Kidney (tissue), 14 donors: ENCODE data around the gene IL4R. TPM values are rescaled to one million over a fixed set of nuclear protein-coding genes. Genes with fewer than 3 reads are reported as not detected.

Experiments used
- DNase-seq, 5 donors: peaks; one replicate each; pipeline ENCODE4 v3.0.0-alpha.2; 2013 to 2020
- FAIRE-seq: peaks from 2 replicates; lab custom pipeline; 2012; peaks lifted over from hg19 to GRCh38; lab: Jason Lieb, UNC
- H3K27ac ChIP-seq, 2 donors: one replicate each; pipeline ENCODE4 v1.7.0; 2013; ENCODE audit warnings: low read depth in 2 of 2, low read length in 2 of 2, inconsistent platforms in 1 of 2
- H3K27me3 ChIP-seq: one replicate; pipeline ENCODE4 v1.7.1; 2013; ENCODE audit warnings: low read length, inconsistent platforms; ENCODE audit not compliant: control insufficient read depth, insufficient read depth
- H3K36me3 ChIP-seq, 3 donors: one replicate each; pipeline versions ENCODE4 v1.7.0 to v1.7.1; 2013; ENCODE audit warnings: low read length in 3 of 3, control low read depth in 1 of 3, inconsistent platforms in 1 of 3; ENCODE audit not compliant: insufficient read depth in 3 of 3, control insufficient read depth in 2 of 3
- H3K4me1 ChIP-seq, 3 donors: one replicate each; pipeline versions ENCODE4 v1.7.0 to v1.7.1; 2013; ENCODE audit warnings: low read length in 3 of 3, inconsistent platforms in 1 of 3, low read depth in 1 of 3; ENCODE audit not compliant: control insufficient read depth in 2 of 3, insufficient read depth in 2 of 3
- H3K4me3 ChIP-seq, 3 donors: one replicate each; pipeline versions ENCODE4 v1.7.0 to v1.8.1; 2013; ENCODE audit warnings: low read length in 3 of 3, control low read depth in 1 of 3, inconsistent platforms in 1 of 3
- H3K9ac ChIP-seq, 3 donors: one replicate each; pipeline versions ENCODE4 v1.7.0 to v1.7.1; 2013; ENCODE audit warnings: low read length in 3 of 3, control low read depth in 1 of 3, inconsistent platforms in 1 of 3
- H3K9me3 ChIP-seq, 3 donors: one replicate each; pipeline versions ENCODE4 v1.7.0 to v1.7.1; 2013; ENCODE audit warnings: low read length in 3 of 3, control low read depth in 1 of 3, inconsistent platforms in 1 of 3; ENCODE audit not compliant: control insufficient read depth in 2 of 3, insufficient read depth in 1 of 3
- CTCF ChIP-seq: IDR thresholded peaks from 3 replicates; pipeline ENCODE4 v1.5.1; 2012; ENCODE audit warnings: mild to moderate bottlenecking, moderate library complexity, borderline replicate concordance; ENCODE audit not compliant: insufficient read depth; ENCODE audit errors: extremely low read depth
- intact Hi-C: fragments of 100-400 bp; cut with DNase I; formaldehyde crosslinking; loops from one replicate; pipeline ENCODE4 v1.11.1; 2022
- polyA plus RNA-seq: library from polyadenylated mRNA; stranded (reverse); fragments of 350-450 nt; fragmentation: Illumina TruSeq; extraction: RNeasy Lipid Tissue Mini Kit (QIAGEN cat#74804); gene quantifications from one replicate; pipeline ENCODE4 v1.2.3, GENCODE V29; 2014; ENCODE audit warnings: low read depth, low replicate concordance; ENCODE audit not compliant: insufficient read depth
- total RNA-seq: library from RNA; stranded (reverse); fragmentation: NEBNext Ultra II Directional; extraction: Animal tissue kit (Norgen Biotek cat#: 25700); gene quantifications from one replicate; pipeline ENCODE4 v1.2.1, GENCODE V29; 2021
- donor health status: control.
- donor health status: control.
- donor health status: control.
- donor health status: control.
- donor health status: control.
- donor health status: DM: yes; HTN: yes; CAD: no.
- donor health status: Normal renal cell carcinoma (clear cell type).

The IL4R gene
- total and polyA plus RNA-seq, 2 donors from 2014 or later: 13.8 to 115 TPM

- intact Hi-C loops: no loop called here
- peak; percentile 35 to 77 (median 52) for DNase-seq
- H3K4me1 ChIP-seq: peaks cover 0 to 17% (median 0%) of the 10 kb centered on the region in 3 donors
Measured at GRCh38 chr16:27318392-27319256, 4.8 kb downstream of the IL4R start.

DNA sequence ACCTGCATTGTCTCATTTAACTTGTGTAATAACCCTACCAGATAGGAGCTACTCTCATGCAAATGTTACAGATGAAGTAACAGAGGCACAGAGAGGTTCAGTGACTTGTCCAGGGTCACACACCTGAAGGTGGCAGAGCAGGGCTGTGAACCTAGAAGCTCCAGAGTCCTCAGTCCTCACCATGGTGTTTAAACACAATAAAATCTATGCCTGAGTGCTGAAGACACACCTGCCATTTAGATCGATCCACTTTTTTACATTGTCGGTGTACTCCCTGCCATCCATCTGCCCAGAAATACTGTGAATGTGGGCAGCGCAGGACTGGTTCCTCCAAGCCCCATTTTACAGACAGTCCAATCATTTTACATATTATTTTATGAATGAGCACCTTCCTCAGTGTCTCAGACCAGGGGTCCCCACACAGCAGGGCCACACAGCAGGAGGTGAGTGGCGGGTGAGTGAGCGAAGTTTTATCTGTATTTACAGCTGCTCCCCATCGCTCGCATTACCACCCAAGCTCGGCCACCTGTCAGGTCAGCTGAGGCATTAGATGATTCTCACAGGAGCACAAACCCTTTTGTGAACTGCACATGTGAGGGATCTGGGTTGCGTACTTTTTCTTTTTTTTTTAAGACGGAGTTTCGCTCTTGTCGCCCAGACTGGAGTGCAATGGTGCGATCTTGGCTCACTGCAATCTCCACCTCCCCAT, 5.6 kb downstream of the IL4R start:
- Histone ChIP-seq H3K9ac (no peak overlapping the region), H3K9me3 (no peaks in the 10 kb centered on the region), H3K4me1 (peaks cover 0 to 17% (median 0%) of the 10 kb centered on the region in 3 donors), H3K27me3 (no peaks in the 10 kb centered on the region), H3K27ac (peak overlapping the region in 1 of 2 donors; percentile 58), H3K4me3 (no peak overlapping the region), H3K36me3 (no peaks in the 10 kb centered on the region)
- DNase-seq: peak in 2 of 5 donors; percentile 14 to 55
- no peak for FAIRE-seq
- intact Hi-C loops: no loop called here
- TF ChIP-seq CTCF: no peak

More at GRCh38 chr16:27318392-27319256, 4.8 kb downstream of the IL4R start:
- Histone ChIP-seq H3K36me3 (no peaks in the 10 kb centered on the region), H3K27ac (peak overlapping the region; percentile 52 to 58), H3K9me3 (no peaks in the 10 kb centered on the region), H3K4me3 (peak overlapping the region in 1 of 3 donors; percentile 6), H3K27me3 (no peaks in the 10 kb centered on the region), H3K9ac (no peak overlapping the region)
- TF ChIP-seq CTCF: no peak
- FAIRE-seq: no peak

DNA sequence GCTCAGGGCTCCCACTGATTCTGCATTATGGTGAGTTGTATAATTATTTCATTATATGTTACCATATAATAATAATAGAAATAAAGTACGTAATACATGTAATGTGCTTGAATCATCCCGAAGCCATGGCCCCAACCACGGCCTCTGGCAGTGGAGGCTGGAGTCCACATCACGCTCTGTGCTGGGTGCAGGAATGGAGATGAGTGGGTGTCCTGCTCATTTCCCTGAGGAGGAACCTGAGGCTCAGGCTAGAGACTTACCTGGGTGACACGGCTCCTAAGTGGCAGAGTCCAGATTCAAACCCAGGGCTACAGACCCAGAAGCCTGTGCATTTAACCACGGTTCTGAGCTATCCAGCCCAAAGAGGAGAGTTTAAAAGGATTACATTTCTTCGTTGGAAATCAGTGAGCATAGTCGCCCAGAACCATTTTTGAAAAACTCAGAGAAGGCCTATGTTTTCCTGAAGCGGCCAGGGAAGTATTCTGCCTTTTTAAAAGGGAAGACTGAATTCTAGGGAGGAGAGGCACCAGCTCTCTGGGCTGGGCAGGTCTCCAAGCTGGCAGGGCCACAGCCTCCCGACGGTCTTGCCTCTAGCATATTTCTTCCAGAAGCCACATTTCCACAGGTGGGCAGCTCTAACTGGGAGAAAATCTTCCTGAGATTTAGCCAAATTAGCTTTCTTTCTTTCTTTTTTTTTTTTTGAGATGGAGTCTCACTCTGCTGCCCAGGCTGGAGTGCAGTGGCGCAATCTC, 6.7 kb downstream of the IL4R start:
- DNase-seq (peak in 2 of 5 donors; percentile 19 to 39), FAIRE-seq (no peak)
- H3K9ac ChIP-seq: no peak overlapping the region
- TF ChIP-seq CTCF: no peak
- H3K9me3 ChIP-seq: no peaks in the 10 kb centered on the region
- H3K27ac ChIP-seq: no peak overlapping the region
- H3K36me3 ChIP-seq: no peaks in the 10 kb centered on the region
- intact Hi-C loops: loop anchor here (10.0 kb wide), 1 partner anchor 76 kb away; no protein-coding TSS in a partner anchor
- no peak overlapping the region for H3K4me3 ChIP-seq
- H3K27me3 ChIP-seq: no peaks in the 10 kb centered on the region
- peaks cover 0 to 15% (median 0%) of the 10 kb centered on the region in 3 donors for H3K4me1 ChIP-seq
